Tibial artery (tissue), 4 donors: Measurements from ENCODE around the gene TGFA.

Experiments used
- DNase-seq, 2 donors: peaks; one replicate each; pipeline ENCODE4 v3.0.0-alpha.2; 2019
- H3K27ac ChIP-seq, 2 donors: fragments of 200-600 bp; sonication (generic) in 1 of 2; 1 replicate in 1 of 2; 2 replicates in 1 of 2; pipeline ENCODE4 v1.5.1; 2018 to 2019; ENCODE audit warnings: mild to moderate bottlenecking in 1 of 2
- H3K27me3 ChIP-seq, 2 donors: fragments of 200-600 bp; sonication (generic) in 1 of 2; one replicate each; pipeline versions ENCODE4 v1.5.1 to v1.6.0; 2016 to 2019
- H3K36me3 ChIP-seq, 3 donors: fragments of 200-600 bp; sonication (generic) in 2 of 3; one replicate each; pipeline ENCODE4 v1.5.1; 2016 to 2019; ENCODE audit warnings: mild to moderate bottlenecking in 2 of 3
- H3K4me1 ChIP-seq, 4 donors: fragments of 200-600 bp; sonication (generic) in 2 of 4; 1 replicate in 3 of 4; 2 replicates in 1 of 4; pipeline ENCODE4 v1.5.1; 2016 to 2019
- H3K4me3 ChIP-seq, 2 donors: fragments of 200-600 bp; sonication (generic) in 1 of 2; 1 replicate in 1 of 2; 2 replicates in 1 of 2; pipeline ENCODE4 v1.5.1; 2018 to 2019; ENCODE audit warnings: mild to moderate bottlenecking in 2 of 2
- H3K9me3 ChIP-seq, 3 donors: fragments of 200-600 bp; sonication (generic) in 1 of 3; one replicate each; pipeline ENCODE4 v1.5.1; 2016 to 2019
- intact Hi-C: fragments of 100-400 bp; cut with DNase I; formaldehyde crosslinking; loops from one replicate; pipeline ENCODE4 v1.15.0; 2023; ENCODE audit warnings: low total_unique reads
- TF ChIP-seq, protein P1 (sequence below), 2 experiments: fragments of 200-600 bp in 1 of 2; fragments of 450-650 bp in 1 of 2; IDR thresholded peaks; one replicate each; pipeline ENCODE4 v1.5.1; 2017 to 2019; ENCODE audit warnings: antibody characterized with exemption in 2 of 2, mild to moderate bottlenecking in 1 of 2, moderate library complexity in 1 of 2

TGFA gene

DNA sequence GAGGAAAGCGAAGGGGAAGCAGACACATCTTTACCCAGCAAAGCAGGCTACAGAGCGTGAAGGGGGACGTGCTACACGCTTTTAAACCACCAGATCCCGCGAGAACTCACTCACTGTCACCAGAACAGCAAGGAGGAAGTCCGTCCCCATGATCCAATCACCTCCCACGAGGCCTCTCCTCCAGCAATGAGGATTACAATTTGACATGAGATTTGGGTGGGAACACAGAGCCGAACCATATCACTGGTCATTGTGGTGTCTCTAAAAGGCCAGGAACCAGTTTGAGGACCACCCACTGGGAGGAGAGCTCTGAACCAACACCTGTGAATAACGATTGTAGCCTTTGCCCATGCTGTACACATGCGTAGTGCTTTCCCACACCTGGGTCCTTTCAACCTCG lies 135.1 kb downstream of the TGFA start:
- no peak for DNase-seq
- Histone ChIP-seq H3K27ac (no peak overlapping the region), H3K27me3 (peaks cover 0 to 8% of the 10 kb centered on the region in 2 donors), H3K4me1 (no peaks in the 10 kb centered on the region), H3K36me3 (no peaks in the 10 kb centered on the region), H3K9me3 (no peaks in the 10 kb centered on the region), H3K4me3 (no peak overlapping the region)
- intact Hi-C loops = no loop called here
- TF ChIP-seq, protein P1, sequence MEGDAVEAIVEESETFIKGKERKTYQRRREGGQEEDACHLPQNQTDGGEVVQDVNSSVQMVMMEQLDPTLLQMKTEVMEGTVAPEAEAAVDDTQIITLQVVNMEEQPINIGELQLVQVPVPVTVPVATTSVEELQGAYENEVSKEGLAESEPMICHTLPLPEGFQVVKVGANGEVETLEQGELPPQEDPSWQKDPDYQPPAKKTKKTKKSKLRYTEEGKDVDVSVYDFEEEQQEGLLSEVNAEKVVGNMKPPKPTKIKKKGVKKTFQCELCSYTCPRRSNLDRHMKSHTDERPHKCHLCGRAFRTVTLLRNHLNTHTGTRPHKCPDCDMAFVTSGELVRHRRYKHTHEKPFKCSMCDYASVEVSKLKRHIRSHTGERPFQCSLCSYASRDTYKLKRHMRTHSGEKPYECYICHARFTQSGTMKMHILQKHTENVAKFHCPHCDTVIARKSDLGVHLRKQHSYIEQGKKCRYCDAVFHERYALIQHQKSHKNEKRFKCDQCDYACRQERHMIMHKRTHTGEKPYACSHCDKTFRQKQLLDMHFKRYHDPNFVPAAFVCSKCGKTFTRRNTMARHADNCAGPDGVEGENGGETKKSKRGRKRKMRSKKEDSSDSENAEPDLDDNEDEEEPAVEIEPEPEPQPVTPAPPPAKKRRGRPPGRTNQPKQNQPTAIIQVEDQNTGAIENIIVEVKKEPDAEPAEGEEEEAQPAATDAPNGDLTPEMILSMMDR (IDR thresholded peaks at IDR 0.05) = no peak

DNA sequence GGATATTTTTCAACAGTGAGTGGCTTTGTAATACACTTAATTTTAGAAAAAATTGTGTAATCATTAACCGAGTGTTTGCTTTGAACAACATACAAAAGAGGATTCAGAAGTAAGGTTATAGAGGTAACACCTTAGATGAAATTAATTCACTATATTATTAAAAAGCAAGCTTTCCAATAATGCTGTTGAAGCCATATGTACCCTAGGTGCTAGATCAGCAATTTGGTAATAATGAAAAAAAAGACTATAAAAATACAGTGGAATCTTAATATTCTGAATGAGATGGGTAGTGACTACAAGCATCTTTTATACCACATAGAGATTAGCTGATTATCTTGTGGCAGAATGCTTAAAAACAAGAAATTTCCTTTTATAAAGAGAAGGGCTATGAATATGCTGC lies 136.6 kb downstream of the TGFA start:
- no peak for DNase-seq
- intact Hi-C loops = no loop called here
- TF ChIP-seq, protein P1 (IDR thresholded peaks at IDR 0.05) = no peak
- H3K36me3 ChIP-seq = no peaks in the 10 kb centered on the region
- no peak overlapping the region for H3K27ac ChIP-seq
- H3K27me3 ChIP-seq = peaks cover 0 to 8% of the 10 kb centered on the region in 2 donors
- H3K4me1 ChIP-seq = no peaks in the 10 kb centered on the region
- H3K9me3 ChIP-seq = no peaks in the 10 kb centered on the region
- no peak overlapping the region for H3K4me3 ChIP-seq

DNA sequence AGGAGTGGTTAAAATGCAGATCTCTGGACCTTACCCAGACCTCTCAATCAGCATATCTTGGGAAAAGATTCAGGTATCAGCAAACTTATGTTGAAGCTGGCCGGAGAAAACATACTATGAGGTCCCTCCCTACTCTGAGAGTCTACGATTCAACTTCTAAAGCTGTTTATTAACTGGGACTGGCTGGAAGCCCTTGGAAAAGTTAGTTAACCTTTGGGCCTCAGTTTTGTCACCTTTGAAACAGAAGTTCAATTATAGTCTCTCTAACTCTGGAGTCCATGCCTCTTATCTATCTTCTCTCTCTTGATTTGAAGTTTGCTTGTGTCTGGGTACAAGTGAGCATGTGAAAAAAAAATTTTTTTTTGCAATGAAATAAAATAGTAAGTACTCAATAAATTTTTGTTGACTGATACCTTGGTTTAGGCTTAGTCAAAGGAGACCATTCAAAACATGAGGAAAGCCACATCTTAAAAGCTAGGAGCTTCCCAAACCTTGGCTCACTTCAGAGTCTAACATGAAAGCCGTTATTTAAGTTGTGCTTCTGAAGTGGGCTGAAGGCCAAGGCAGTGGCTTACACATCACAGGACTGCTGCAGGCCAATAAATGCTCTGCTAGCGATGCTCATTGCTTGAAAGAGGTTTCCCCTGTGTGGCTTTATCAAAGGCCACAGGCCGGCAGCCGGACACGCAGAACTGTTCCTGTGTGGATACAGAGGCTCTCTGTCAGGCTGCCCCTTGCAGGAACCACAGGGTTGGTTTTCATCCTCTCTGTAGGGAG lies 141.1 kb downstream of the TGFA start:
- no peak for DNase-seq
- Histone ChIP-seq H3K27me3 (no peaks in the 10 kb centered on the region), H3K27ac (no peak overlapping the region), H3K4me3 (no peak overlapping the region), H3K4me1 (no peaks in the 10 kb centered on the region), H3K9me3 (no peaks in the 10 kb centered on the region), H3K36me3 (no peaks in the 10 kb centered on the region)
- TF ChIP-seq, protein P1 (IDR thresholded peaks at IDR 0.05) = no peak
- intact Hi-C loops = no loop called here

DNA sequence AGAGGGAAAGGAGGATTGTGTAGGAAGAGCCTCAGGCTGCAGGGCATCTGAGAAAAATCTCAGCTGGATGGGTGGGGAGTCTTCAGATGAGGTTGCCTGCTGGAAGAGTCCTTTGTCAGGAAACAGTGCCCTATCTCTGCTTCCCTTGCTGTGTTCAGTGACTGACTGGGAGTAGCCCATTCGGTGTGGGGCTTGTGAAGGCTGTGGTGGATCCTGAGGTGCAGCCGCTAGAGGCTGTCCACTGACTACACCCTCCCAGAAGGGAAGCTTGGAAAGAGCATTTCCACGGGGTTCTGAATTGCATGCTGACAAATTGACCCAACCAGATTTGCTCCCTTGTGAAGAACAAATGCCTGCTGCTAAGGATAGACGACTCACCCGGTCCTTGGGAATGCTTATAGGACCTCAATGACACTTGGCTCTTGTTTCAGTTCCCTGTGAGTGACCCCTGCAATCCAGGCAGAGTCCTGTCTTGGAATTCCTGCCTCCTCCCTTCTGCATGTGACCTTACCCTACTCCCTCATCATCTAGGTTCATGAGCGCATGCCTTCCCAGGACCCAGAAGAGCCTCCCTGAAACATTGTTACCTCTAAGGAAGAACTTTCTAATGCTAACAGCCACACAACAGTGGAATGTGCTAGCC lies 142.0 kb downstream of the TGFA start:
- no peak overlapping the region for H3K27ac ChIP-seq
- H3K36me3 ChIP-seq = no peaks in the 10 kb centered on the region
- H3K4me1 ChIP-seq = no peaks in the 10 kb centered on the region
- no peak overlapping the region for H3K4me3 ChIP-seq
- no peak for DNase-seq
- intact Hi-C loops = no loop called here
- H3K27me3 ChIP-seq = no peaks in the 10 kb centered on the region
- TF ChIP-seq, protein P1 (IDR thresholded peaks at IDR 0.05) = no peak
- no peaks in the 10 kb centered on the region for H3K9me3 ChIP-seq

DNA sequence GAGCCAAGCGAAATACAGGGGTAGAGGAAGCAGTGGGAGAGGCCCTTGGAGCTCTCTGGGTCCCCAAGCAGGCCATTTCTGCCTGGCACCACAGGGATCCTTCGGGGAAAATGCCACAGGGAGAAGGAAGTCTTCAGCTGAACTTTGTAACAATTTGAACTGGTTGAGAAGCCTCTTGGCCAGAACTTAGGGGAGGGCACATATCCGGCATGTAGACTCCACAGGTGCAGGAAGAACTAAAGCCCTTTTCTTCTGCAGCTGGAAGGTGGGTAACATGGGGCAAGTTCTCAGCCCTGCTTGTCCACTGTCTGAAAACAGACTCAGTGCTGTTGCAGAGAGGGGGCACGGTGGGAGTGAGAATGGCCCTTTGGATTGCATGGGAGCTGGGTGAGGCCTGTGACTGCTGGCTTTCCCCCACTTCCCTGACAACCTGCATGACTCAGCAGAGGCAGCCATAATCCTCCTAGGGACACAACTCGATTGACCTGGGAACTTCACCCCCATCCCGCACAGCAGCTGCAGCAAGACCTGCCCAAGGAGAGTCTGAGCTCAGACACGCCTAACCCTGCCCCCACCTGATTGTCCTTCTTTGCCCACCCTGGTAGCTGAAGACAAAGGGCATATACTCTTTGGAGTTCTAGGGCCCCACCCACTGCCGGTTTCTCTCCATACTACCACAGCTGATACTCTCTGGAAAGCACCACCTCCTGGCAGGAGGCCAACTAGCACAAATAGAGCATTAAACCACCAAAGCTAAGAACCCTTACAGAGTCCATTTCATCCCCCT lies 150.2 kb downstream of the TGFA start:
- Histone ChIP-seq H3K27me3 (peaks cover 0 to 11% of the 10 kb centered on the region in 2 donors), H3K9me3 (no peaks in the 10 kb centered on the region), H3K4me1 (no peaks in the 10 kb centered on the region), H3K36me3 (no peaks in the 10 kb centered on the region), H3K4me3 (no peak overlapping the region), H3K27ac (no peak overlapping the region)
- intact Hi-C loops = no loop called here
- no peak for DNase-seq
- TF ChIP-seq, protein P1 (IDR thresholded peaks at IDR 0.05) = no peak
